ENCODE results near the gene PAGE1.

Gene PAGE1

GRCh38 chrX:49701933-49702332 lies 6.1 kb upstream of the PAGE1 start:
- H3K4me1 ChIP-seq (ENCODE audit: insufficient read depth, low read length), result no peaks in the 10 kb centered on the region
- no peak overlapping the region for H3K4me3 ChIP-seq (ENCODE audit: low read length)
- H3K27ac ChIP-seq (ENCODE audit: low read depth, low read length), result no peak overlapping the region
- no peak overlapping the region for H3K9ac ChIP-seq (ENCODE audit: low read depth, low read length)
- WGBS, result 89% methylated on average over 5 of the region's 5 CpGs
- no peaks in the 10 kb centered on the region for H3K36me3 ChIP-seq (ENCODE audit: insufficient read depth, low read length)
- H3K9me3 ChIP-seq (ENCODE audit: insufficient read depth, low read depth, low read length), result no peaks in the 10 kb centered on the region
- H3K27me3 ChIP-seq (ENCODE audit: insufficient read depth, low read length), result no peaks in the 10 kb centered on the region

- Histone ChIP-seq H3K9ac (ENCODE audit: low read depth, low read length) (no peak overlapping the region), H3K4me3 (ENCODE audit: low read length) (no peak overlapping the region), H3K4me1 (ENCODE audit: insufficient read depth, low read length) (no peaks in the 10 kb centered on the region), H3K36me3 (ENCODE audit: insufficient read depth, low read length) (no peaks in the 10 kb centered on the region), H3K9me3 (ENCODE audit: insufficient read depth, low read depth, low read length) (no peaks in the 10 kb centered on the region), H3K27ac (ENCODE audit: low read depth, low read length) (no peak overlapping the region), H3K27me3 (ENCODE audit: insufficient read depth, low read length) (no peaks in the 10 kb centered on the region)
These were observed 5.5 kb upstream of the PAGE1 start for GRCh38 chrX:49701323-49701722.

- 92% methylated on average over 2 of the region's 2 CpGs for WGBS
These were observed 20.6 kb downstream of the PAGE1 start for GRCh38 chrX:49675075-49675719.

GRCh38 chrX:49673394-49673793 lies 22.4 kb downstream of the PAGE1 start:
- H3K4me1 ChIP-seq (ENCODE audit: insufficient read depth, low read length), result no peaks in the 10 kb centered on the region
- H3K36me3 ChIP-seq (ENCODE audit: insufficient read depth, low read length), result no peaks in the 10 kb centered on the region
- WGBS, result 95% methylated on average over 12 of the region's 12 CpGs
- no peak overlapping the region for H3K9ac ChIP-seq (ENCODE audit: low read depth, low read length)
- H3K27me3 ChIP-seq (ENCODE audit: insufficient read depth, low read length), result no peaks in the 10 kb centered on the region
- H3K9me3 ChIP-seq (ENCODE audit: insufficient read depth, low read depth, low read length), result no peaks in the 10 kb centered on the region
- H3K4me3 ChIP-seq (ENCODE audit: low read length), result no peak overlapping the region
- no peak overlapping the region for H3K27ac ChIP-seq (ENCODE audit: low read depth, low read length)

More at GRCh38 chrX:49675075-49675719, 20.6 kb downstream of the PAGE1 start:
- Histone ChIP-seq H3K9me3 (ENCODE audit: insufficient read depth, low read depth, low read length) (no peaks in the 10 kb centered on the region), H3K4me1 (ENCODE audit: insufficient read depth, low read length) (no peaks in the 10 kb centered on the region), H3K27ac (ENCODE audit: low read depth, low read length) (no peak overlapping the region), H3K9ac (ENCODE audit: low read depth, low read length) (no peak overlapping the region), H3K27me3 (ENCODE audit: insufficient read depth, low read length) (no peaks in the 10 kb centered on the region), H3K4me3 (ENCODE audit: low read length) (no peak overlapping the region), H3K36me3 (ENCODE audit: insufficient read depth, low read length) (no peaks in the 10 kb centered on the region)

GRCh38 chrX:49664824-49665223 lies 31.0 kb downstream of the PAGE1 start:
- Histone ChIP-seq H3K4me3 (ENCODE audit: low read length) (no peak overlapping the region), H3K9me3 (ENCODE audit: insufficient read depth, low read depth, low read length) (no peaks in the 10 kb centered on the region), H3K27me3 (ENCODE audit: insufficient read depth, low read length) (no peaks in the 10 kb centered on the region), H3K4me1 (ENCODE audit: insufficient read depth, low read length) (no peaks in the 10 kb centered on the region), H3K36me3 (ENCODE audit: insufficient read depth, low read length) (no peaks in the 10 kb centered on the region), H3K27ac (ENCODE audit: low read depth, low read length) (no peak overlapping the region), H3K9ac (ENCODE audit: low read depth, low read length) (no peak overlapping the region)
- 93% methylated on average over 10 of the region's 10 CpGs for WGBS

- H3K27me3 ChIP-seq (ENCODE audit: insufficient read depth, low read length), result no peaks in the 10 kb centered on the region
- H3K4me3 ChIP-seq (ENCODE audit: low read length), result no peak overlapping the region
- no peaks in the 10 kb centered on the region for H3K9me3 ChIP-seq (ENCODE audit: insufficient read depth, low read depth, low read length)
- 91% methylated on average over 3 of the region's 4 CpGs for WGBS
- no peaks in the 10 kb centered on the region for H3K36me3 ChIP-seq (ENCODE audit: insufficient read depth, low read length)
- H3K9ac ChIP-seq (ENCODE audit: low read depth, low read length), result no peak overlapping the region
- no peaks in the 10 kb centered on the region for H3K4me1 ChIP-seq (ENCODE audit: insufficient read depth, low read length)
- no peak overlapping the region for H3K27ac ChIP-seq (ENCODE audit: low read depth, low read length)
These were observed 33.9 kb downstream of the PAGE1 start for GRCh38 chrX:49661881-49662280.

- H3K9ac ChIP-seq (ENCODE audit: low read depth, low read length), result no peak overlapping the region
- H3K27me3 ChIP-seq (ENCODE audit: insufficient read depth, low read length), result no peaks in the 10 kb centered on the region
- no peaks in the 10 kb centered on the region for H3K36me3 ChIP-seq (ENCODE audit: insufficient read depth, low read length)
- WGBS, result 96% methylated on average over 1 of the region's 4 CpGs
- H3K4me1 ChIP-seq (ENCODE audit: insufficient read depth, low read length), result no peaks in the 10 kb centered on the region
- H3K9me3 ChIP-seq (ENCODE audit: insufficient read depth, low read depth, low read length), result no peaks in the 10 kb centered on the region
- no peak overlapping the region for H3K4me3 ChIP-seq (ENCODE audit: low read length)
- H3K27ac ChIP-seq (ENCODE audit: low read depth, low read length), result no peak overlapping the region
These were observed 36.0 kb downstream of the PAGE1 start for GRCh38 chrX:49659771-49660170.

GRCh38 chrX:49656533-49656932 lies 39.3 kb downstream of the PAGE1 start:
- Histone ChIP-seq H3K27ac (ENCODE audit: low read depth, low read length) (no peak overlapping the region), H3K9ac (ENCODE audit: low read depth, low read length) (no peak overlapping the region), H3K4me3 (ENCODE audit: low read length) (no peak overlapping the region), H3K36me3 (ENCODE audit: insufficient read depth, low read length) (no peaks in the 10 kb centered on the region), H3K4me1 (ENCODE audit: insufficient read depth, low read length) (no peaks in the 10 kb centered on the region), H3K9me3 (ENCODE audit: insufficient read depth, low read depth, low read length) (no peaks in the 10 kb centered on the region), H3K27me3 (ENCODE audit: insufficient read depth, low read length) (no peaks in the 10 kb centered on the region)
- 86% methylated on average over 3 of the region's 3 CpGs for WGBS

GRCh38 chrX:49644991-49645637 lies 50.7 kb downstream of the PAGE1 start:
- 93% methylated on average over 8 of the region's 8 CpGs for WGBS
- no peak overlapping the region for H3K9ac ChIP-seq (ENCODE audit: low read depth, low read length)
- no peaks in the 10 kb centered on the region for H3K36me3 ChIP-seq (ENCODE audit: insufficient read depth, low read length)
- no peaks in the 10 kb centered on the region for H3K4me1 ChIP-seq (ENCODE audit: insufficient read depth, low read length)
- no peak overlapping the region for H3K4me3 ChIP-seq (ENCODE audit: low read length)
- H3K27me3 ChIP-seq (ENCODE audit: insufficient read depth, low read length), result no peaks in the 10 kb centered on the region
- no peak overlapping the region for H3K27ac ChIP-seq (ENCODE audit: low read depth, low read length)
- H3K9me3 ChIP-seq (ENCODE audit: insufficient read depth, low read depth, low read length), result no peaks in the 10 kb centered on the region

Measured in HUES64 (cell line).